Heart left ventricle (tissue), 13 donors: Measurements from ENCODE around the gene XDH.

Experiments
- CTCF ChIP-seq, 12 donors: fragments of 200-600 bp; sonication (generic) in 4 of 12; IDR thresholded peaks; one replicate each; pipeline versions ENCODE4 v1.5.0 to v1.8.0; 2018 to 2022; ENCODE audit warnings: antibody characterized with exemption in 12 of 12, mild to moderate bottlenecking in 5 of 12
- POLR2A ChIP-seq, 2 donors: fragments of 450-650 bp; IDR thresholded peaks; one replicate each; pipeline ENCODE4 v1.6.1; 2017; ENCODE audit warnings: antibody characterized with exemption in 2 of 2, mild to moderate bottlenecking in 2 of 2, moderate library complexity in 2 of 2
- donor health status: ischemic (EF 13 %, LVEDD 7.1; RV severe dilation, severe dysfunction).
- donor health status: DM: no; HTN: yes; CAD: no.
- donor health status: DM: no; HTN: no; CAD: no.
- donor health status: ischemic (EF 25% LVEDD 6.9; RV normal size, moderate dysfunction).
- donor health status: ischemic (EF 25% LVEDD 5.7; RV mildly dilated, moderate dysfunction).
- donor health status: ischemic (EF 35%, LVEDD 5.7; RV mildly dilated, moderate dysfunction).
- donor health status: nonischemic (EF 11% LVEDD 7.7; RV severe dilation, severe dysfunction).
- donor health status: DM: yes; HTN: yes; CAD: no.
- donor health status: PGD.
- donor health status: ischemic (EF 29% LVEDD 5.4; RV normal size, mild dysfunction).
- donor health status: nonischemic (EF 23%, LVEDD 6.1; RV moderate dilation, normal function).

- TF ChIP-seq CTCF (IDR thresholded peaks at IDR 0.05) = no peak
- no peak for TF ChIP-seq POLR2A (IDR thresholded peaks at IDR 0.05)
Observed at GRCh38 chr2:31359229-31359628, 55.3 kb downstream of the XDH start.
